Cardiac muscle cell (in vitro differentiated cells and primary cell): ENCODE measurements around the gene CORO2A. TPM values are rescaled to one million over a fixed set of nuclear protein-coding genes. Genes with fewer than 3 reads are reported as not detected.
"Not testable (repeated sequence)": the region's sequence is repeated elsewhere in the genome, so short reads cannot be mapped to it uniquely, and the experiment has no call there.

Experiments used
- DNase-seq, 2 donors: peaks; one replicate each; pipeline versions ENCODE4 v3.0.0 to v3.0.0-alpha.2; 2010 to 2017; ENCODE audit warnings: low read depth in 1 of 2, low spot score in 1 of 2
- H3K27ac ChIP-seq: fragments of 200-600 bp; sonication (generic); 2 replicates; pipeline ENCODE4 v1.5.1; 2016
- H3K27me3 ChIP-seq: fragments of 200-600 bp; sonication (generic); 2 replicates; pipeline ENCODE4 v1.6.0; 2016; ENCODE audit warnings: control low read depth
- H3K36me3 ChIP-seq: fragments of 200-600 bp; sonication (generic); 2 replicates; pipeline ENCODE4 v1.5.1; 2016; ENCODE audit warnings: control low read depth
- H3K4me1 ChIP-seq: fragments of 200-600 bp; sonication (generic); 2 replicates; pipeline ENCODE4 v1.8.1; 2017; ENCODE audit warnings: low read depth, mild to moderate bottlenecking, mixed run types
- H3K4me3 ChIP-seq: fragments of 200-600 bp; sonication (generic); 2 replicates; pipeline ENCODE4 v1.5.1; 2016; ENCODE audit warnings: mild to moderate bottlenecking
- H3K9me3 ChIP-seq: fragments of 200-600 bp; sonication (generic); 2 replicates; pipeline ENCODE4 v1.5.1; 2017; ENCODE audit warnings: low read depth, mild to moderate bottlenecking, control low read depth
- CTCF ChIP-seq: IDR thresholded peaks from 2 replicates; pipeline ENCODE4 v1.5.1; 2012; ENCODE audit warnings: low read depth, mild to moderate bottlenecking, low read length
- polyA plus RNA-seq: library from polyadenylated mRNA; unstranded; fragments of >200 nt; fragmentation: Nextera tagmentation; extraction: Ambion mirVana; gene quantifications from 2 replicates; pipeline ENCODE4 v1.2.1, GENCODE V29; 2016
- total RNA-seq: library from RNA; depleted of rRNA; stranded (reverse); fragments of >200 nt; gene quantifications from 2 replicates; pipeline ENCODE4 v1.2.3, GENCODE V29; 2016

CORO2A gene
- total and polyA plus RNA-seq, 2 experiments from 2014 or later: 1.1 to 2.4 TPM

- Histone ChIP-seq H3K27ac (no peak overlapping the region), H3K36me3 (no peaks in the 10 kb centered on the region), H3K4me3 (no peak overlapping the region), H3K9me3 (no peaks in the 10 kb centered on the region), H3K4me1 (no peaks in the 10 kb centered on the region), H3K27me3 (no peaks in the 10 kb centered on the region)
- DNase-seq: no peak
- no peak for TF ChIP-seq CTCF
Observed at GRCh38 chr9:98175028-98175569, 17.3 kb downstream of the CORO2A start.

- not testable (repeated sequence) for DNase-seq, H3K27ac ChIP-seq, H3K27me3 ChIP-seq, H3K4me1 ChIP-seq, H3K36me3 ChIP-seq, H3K9me3 ChIP-seq, H3K4me3 ChIP-seq
Observed at GRCh38 chr9:98174502-98174918, 17.9 kb downstream of the CORO2A start.

GRCh38 chr9:98173181-98173580, 19.3 kb downstream of the CORO2A start:
- H3K27me3 ChIP-seq: no peaks in the 10 kb centered on the region
- H3K4me1 ChIP-seq: no peaks in the 10 kb centered on the region
- H3K4me3 ChIP-seq: no peak overlapping the region
- H3K36me3 ChIP-seq: no peaks in the 10 kb centered on the region
- no peak overlapping the region for H3K27ac ChIP-seq
- H3K9me3 ChIP-seq: no peaks in the 10 kb centered on the region
- TF ChIP-seq CTCF: no peak
- DNase-seq: no peak

- Histone ChIP-seq H3K36me3 (no peaks in the 10 kb centered on the region), H3K4me1 (no peaks in the 10 kb centered on the region), H3K9me3 (no peaks in the 10 kb centered on the region), H3K4me3 (no peak overlapping the region), H3K27me3 (no peaks in the 10 kb centered on the region), H3K27ac (no peak overlapping the region)
- no peak for TF ChIP-seq CTCF
- DNase-seq: peak in 1 of 2 donors; percentile 39
Observed at GRCh38 chr9:98172604-98173003, 19.8 kb downstream of the CORO2A start.

DNA sequence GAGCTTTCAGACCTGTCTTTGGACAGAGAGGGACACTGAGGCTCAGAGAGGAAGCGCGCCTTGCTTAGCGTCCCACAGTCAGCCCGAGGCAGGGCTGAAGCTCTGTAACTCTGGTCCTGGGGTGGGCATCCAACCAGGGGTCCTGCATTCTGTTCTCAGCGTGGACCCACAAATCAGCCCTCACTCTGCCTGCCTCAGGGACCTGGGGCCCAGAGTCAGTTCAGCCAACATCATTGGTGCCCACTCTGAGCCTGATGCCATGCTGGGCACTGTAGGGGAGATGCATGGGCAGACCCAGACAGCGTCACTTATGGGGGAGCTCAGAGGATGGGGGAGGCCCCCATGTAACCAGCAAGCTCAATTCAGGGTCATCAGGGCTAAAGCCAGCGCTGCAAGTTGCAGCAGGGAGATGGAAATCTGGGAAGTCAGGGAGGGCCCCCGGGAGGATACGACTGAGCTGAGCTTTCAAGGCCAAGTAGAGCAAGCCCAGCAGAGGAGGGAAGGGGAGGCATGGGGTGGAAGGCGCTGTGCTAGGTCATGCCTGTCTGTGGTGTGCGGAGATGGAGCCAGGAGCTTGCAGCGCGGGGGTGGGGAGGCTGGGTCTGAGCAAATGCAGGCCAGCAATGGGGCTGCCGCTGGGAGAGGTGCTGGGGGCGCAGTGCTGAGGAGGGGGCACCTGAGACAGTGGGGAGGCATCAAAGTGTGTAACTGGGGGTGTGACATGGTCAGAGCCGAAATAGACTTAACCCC, 21.1 kb downstream of the CORO2A start:
- Histone ChIP-seq H3K27me3 (no peaks in the 10 kb centered on the region), H3K27ac (no peak overlapping the region), H3K9me3 (no peaks in the 10 kb centered on the region), H3K4me1 (no peaks in the 10 kb centered on the region), H3K36me3 (no peaks in the 10 kb centered on the region), H3K4me3 (no peak overlapping the region)
- TF ChIP-seq CTCF: no peak
- DNase-seq: peak in 1 of 2 donors; percentile 34

DNA sequence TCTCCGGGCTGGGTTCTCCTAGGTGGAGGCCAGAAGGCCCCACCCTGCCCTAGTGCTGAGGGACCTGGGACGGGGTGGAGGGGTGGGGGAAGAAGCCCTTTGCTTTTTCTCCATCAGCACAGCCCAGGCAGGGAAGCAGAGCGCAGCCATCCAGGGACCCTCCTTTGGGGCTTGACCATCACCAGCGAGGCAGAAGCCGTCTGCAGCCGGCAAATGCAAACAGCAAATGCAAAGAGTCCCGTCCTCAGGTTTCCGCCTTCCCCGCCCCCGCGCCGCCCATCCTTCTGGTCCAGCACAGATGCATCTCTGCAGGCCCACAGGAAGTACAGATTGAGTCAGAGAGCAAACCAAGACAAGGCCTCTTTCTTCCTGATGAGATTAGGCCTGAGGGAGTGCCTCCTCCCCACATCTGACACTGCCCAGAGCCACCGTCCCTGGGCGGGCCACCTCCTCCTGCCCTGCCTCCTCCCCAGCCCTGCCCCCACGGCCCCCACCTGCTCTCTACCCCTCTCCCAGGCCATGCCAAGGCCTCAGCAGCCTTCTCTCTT, 23.4 kb downstream of the CORO2A start:
- no peak overlapping the region for H3K4me3 ChIP-seq
- no peak overlapping the region for H3K27ac ChIP-seq
- no peaks in the 10 kb centered on the region for H3K36me3 ChIP-seq
- no peaks in the 10 kb centered on the region for H3K27me3 ChIP-seq
- H3K4me1 ChIP-seq: no peaks in the 10 kb centered on the region
- no peak for TF ChIP-seq CTCF
- DNase-seq: peak in 1 of 2 donors; percentile 79
- no peaks in the 10 kb centered on the region for H3K9me3 ChIP-seq
